ENCODE measurements around the gene ZBTB1.
"Not testable (repeated sequence)": the region's sequence is repeated elsewhere in the genome, so short reads cannot be mapped to it uniquely, and the experiment has no call there.

ZBTB1 gene

DNA sequence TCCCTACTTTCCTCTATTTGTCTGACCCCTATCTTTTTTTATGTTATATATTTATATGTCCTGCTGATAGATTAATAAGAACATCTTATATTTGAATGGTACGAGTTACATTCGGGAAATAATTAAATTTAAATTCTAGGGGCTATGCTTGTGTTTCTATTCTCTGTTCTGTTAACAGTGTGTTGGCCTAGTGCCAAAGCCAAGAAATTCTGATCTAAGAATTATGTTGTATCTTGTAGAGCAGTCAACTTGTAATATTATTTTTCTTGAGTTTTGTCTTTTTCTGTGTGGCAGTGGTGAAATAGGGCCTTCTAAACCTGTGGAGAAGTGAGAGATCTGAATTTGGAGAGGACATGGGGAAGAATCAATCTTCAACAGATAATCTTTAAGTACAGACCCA is 27.0 kb downstream of the ZBTB1 start:
- DNase-seq (ENCODE audit: low read depth), result no peak

DNA sequence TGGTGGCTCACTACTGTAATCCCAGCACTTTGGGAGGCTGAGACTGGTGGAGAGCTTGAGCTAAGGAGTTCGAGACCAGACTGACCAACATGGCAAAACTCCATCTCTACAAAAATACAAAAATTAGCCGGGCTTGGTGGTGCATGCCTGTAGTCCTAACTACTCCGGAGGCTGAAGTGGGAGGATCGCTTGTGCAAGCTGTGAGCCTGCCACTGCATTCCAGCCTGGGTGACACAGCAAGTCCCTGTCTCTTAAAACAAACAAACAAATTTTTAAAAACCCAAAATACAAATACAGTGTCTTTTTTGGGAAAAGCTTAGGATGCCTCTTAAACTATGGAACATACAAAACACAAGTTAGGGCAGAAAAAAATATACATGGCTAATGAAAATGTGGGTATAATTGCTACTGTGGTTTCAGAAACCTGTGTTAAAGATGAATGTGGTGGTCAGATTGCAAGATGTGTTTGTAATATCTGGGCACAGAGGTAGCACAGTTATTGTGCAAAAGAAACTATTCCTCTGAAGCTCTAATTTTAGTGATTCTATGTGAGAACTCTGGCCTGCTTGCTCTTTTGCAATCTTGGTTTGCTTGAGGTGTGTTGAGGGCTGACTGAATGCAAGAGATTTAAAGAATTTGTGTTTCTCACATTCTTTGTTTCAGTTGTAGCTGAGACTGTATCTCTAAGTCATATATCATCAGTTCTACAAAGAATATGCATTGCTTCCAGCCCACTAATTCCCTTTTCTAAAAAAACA is 32.1 kb downstream of the ZBTB1 start:
- DNase-seq (ENCODE audit: low read depth), result no peak

DNA sequence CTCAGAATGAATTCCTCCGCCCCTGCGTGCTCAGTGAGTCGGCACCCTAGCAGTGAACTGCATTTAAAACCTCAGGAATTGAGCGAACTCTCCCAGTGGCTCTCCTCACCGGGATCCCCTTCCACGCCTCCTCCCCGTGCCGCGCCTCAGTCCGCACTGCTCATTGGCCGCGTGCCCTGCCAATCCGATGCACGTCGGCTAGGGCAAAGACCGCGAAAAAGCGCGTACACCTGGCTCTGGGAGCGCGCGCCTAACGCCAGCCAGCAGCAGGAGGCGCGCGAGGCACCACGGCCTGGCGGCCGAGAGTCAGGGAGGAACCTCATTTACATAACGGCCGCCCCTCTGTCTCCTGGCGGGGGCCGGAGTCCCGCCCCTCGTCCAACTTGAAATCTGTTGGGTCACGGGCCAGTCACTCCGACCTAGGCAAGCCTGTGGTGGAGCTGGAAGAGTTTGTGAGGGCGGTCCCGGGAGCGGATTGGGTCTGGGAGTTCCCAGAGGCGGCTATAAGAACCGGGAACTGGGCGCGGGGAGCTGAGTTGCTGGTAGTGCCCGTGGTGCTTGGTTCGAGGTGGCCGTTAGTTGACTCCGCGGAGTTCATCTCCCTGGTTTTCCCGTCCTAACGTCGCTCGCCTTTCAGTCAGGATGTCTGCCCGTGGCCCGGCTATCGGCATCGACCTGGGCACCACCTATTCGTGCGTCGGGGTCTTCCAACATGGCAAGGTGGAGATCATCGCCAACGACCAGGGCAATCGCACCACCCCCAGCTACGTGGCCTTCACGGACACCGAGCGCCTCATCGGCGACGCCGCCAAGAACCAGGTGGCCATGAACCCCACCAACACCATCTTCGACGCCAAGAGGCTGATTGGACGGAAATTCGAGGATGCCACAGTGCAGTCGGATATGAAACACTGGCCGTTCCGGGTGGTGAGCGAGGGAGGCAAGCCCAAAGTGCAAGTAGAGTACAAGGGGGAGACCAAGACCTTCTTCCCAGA is 35.9 kb downstream of the ZBTB1 start, which contains the start of gene HSPA2:
Gene HSPA2, plus strand, starts transcription at position 534 of the 995 bp plus-strand sequence. Its CDS starts 109 bp downstream, at position 643.
- peak; percentile 97 for DNase-seq (ENCODE audit: low read depth)

DNA sequence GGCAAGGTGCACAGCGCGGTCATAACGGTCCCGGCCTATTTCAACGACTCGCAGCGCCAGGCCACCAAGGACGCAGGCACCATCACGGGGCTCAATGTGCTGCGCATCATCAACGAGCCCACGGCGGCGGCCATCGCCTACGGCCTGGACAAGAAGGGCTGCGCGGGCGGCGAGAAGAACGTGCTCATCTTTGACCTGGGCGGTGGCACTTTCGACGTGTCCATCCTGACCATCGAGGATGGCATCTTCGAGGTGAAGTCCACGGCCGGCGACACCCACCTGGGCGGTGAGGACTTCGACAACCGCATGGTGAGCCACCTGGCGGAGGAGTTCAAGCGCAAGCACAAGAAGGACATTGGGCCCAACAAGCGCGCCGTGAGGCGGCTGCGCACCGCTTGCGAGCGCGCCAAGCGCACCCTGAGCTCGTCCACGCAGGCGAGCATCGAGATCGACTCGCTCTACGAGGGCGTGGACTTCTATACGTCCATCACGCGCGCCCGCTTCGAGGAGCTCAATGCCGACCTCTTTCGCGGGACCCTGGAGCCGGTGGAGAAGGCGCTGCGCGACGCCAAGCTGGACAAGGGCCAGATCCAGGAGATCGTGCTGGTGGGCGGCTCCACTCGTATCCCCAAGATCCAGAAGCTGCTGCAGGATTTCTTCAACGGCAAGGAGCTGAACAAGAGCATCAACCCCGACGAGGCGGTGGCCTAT is 36.8 kb downstream of the ZBTB1 start:
- no peak for DNase-seq (ENCODE audit: low read depth)

DNA sequence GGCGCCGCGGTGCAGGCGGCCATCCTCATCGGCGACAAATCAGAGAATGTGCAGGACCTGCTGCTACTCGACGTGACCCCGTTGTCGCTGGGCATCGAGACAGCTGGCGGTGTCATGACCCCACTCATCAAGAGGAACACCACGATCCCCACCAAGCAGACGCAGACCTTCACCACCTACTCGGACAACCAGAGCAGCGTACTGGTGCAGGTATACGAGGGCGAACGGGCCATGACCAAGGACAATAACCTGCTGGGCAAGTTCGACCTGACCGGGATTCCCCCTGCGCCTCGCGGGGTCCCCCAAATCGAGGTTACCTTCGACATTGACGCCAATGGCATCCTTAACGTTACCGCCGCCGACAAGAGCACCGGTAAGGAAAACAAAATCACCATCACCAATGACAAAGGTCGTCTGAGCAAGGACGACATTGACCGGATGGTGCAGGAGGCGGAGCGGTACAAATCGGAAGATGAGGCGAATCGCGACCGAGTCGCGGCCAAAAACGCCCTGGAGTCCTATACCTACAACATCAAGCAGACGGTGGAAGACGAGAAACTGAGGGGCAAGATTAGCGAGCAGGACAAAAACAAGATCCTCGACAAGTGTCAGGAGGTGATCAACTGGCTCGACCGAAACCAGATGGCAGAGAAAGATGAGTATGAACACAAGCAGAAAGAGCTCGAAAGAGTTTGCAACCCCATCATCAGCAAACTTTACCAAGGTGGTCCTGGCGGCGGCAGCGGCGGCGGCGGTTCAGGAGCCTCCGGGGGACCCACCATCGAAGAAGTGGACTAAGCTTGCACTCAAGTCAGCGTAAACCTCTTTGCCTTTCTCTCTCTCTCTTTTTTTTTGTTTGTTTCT is 37.6 kb downstream of the ZBTB1 start:
- DNase-seq (ENCODE audit: low read depth), result no peak

DNA sequence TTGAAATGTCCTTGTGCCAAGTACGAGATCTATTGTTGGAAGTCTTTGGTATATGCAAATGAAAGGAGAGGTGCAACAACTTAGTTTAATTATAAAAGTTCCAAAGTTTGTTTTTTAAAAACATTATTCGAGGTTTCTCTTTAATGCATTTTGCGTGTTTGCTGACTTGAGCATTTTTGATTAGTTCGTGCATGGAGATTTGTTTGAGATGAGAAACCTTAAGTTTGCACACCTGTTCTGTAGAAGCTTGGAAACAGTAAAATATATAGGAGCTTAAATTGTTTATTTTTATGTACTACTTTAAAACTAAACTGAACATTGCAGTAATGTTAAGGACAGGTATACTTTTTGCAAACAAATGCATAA is 38.2 kb downstream of the ZBTB1 start:
- no peak for DNase-seq (ENCODE audit: low read depth)

DNA sequence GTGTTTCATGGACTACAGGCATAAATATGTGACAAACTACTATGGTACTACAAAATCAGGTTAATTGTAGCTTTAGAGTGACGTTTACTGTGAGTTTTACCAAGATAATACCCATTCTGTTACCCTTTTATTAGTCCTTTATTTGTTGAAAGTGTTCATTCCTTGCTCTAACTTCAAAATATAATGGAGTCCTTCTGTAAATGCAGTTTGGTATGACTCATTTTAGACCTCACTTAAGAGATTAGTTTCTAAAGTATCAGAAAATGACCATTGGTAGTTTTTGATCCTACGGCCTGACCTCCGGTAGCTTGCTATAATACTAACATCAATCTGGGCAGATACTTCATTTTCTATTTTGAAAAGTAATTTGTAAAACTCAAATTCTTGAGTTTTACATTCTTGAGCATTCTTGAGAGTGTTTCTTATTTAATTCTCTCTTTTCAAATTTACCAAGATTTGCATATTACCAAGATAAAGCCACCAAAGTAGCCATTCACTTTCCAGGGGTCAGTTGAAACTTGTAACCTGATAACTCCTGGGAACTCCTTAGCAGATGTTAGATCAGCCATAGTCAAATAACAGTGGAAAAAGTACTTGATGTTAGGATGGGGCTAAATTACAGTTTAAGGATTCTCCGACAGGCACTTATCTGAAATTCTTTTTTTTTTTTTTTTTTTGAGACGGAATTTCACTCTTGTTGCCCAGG is 40.2 kb downstream of the ZBTB1 start:
- no peak for DNase-seq (ENCODE audit: low read depth)

DNA sequence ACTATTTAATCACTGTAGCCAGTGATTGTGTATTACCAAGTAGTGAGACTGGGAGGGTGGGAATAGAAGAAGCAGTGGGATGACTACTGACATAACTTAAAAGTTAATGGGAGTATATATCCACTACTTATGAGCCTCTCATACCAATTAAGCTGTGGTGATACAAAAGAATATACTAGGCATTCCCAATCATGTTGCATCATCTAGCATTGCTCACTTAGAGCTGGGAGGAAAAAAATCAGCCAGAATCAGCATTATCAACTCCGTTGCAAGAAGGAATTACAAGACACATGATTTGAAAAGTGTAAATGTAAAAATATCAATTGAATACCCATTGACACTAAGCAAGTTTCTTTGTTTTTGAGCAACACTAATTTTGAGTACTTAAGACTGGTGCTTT is 44.4 kb downstream of the ZBTB1 start:
- no peak for DNase-seq (ENCODE audit: low read depth)

DNA sequence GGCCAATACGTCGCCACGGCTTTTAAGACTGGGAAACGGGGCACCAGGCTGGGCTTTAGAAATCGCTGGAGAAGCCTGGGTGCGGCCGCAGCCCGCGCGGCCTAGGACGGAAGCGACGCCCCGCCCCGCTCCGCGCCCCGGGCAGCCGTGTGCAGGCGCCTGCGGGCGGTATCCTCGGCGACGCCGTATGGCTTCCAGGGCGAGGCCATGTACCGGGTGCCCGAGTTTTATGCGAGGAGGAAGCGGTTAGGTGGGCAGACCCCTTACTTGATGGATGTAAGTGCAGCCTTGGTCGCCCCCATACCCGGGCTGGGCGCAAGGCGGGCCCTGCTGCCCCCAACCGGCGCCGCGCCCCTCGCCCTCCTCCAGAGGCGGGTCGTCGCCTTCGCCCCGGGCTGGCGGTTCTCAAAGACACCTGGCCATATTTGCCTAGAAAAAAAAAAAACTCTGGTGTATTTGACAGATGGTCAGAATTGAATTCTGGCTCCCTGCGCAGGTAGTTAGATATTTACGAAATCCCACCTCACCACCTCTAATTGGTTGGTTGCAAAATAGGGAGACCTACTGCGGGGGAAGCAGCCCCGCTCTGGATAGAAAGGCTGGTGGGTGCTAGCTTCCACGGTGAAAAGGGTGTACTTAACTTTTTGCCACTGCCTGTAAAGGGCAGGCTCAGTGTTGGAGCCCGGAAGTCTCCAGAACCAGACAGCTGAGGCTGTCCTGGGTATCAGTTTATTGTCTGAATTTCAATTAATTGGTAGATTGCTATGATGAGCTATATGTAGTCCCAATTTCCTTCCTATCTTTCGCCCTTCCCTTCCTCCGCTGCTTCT is 45.4 kb downstream of the ZBTB1 start, which contains the start of gene PPP1R36:
Gene PPP1R36, plus strand, starts transcription at position 171 of the 830 bp plus-strand sequence. Its CDS starts 37 bp downstream, at position 208.
- DNase-seq (ENCODE audit: low read depth), result peak; percentile 40

DNA sequence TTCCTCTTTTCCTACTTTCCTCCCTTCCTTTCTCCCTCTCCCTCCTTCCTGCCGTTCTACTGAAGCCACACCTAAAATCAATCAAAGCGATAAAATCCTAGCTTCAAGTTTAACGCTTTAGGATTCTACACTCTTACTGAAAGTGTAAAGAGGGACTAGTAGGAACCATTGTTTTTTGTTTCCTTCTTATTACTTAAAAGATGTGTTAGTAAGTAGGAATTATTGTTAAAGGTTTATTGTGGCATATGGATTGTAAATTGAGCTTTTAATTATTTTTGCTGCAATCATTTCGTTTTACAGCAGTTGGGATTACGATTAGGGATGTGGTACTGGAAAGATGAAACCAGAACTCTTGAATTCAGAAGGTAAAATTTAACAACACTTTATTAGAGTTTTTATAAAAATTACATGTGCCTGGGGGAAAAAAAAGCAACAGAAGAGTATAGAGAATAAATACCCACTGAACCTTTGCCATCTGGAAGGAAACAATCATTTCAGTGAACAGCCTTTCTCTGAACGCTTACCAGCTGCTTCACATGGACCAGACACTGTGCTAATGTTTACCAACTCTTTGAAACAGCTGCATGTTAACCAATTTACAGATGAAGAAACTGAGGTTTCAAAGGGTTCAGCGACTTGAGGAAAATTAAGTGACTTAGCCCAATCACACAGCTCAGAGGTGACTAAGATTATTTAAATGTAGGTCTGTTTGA is 46.2 kb downstream of the ZBTB1 start:
- no peak for DNase-seq (ENCODE audit: low read depth)

DNA sequence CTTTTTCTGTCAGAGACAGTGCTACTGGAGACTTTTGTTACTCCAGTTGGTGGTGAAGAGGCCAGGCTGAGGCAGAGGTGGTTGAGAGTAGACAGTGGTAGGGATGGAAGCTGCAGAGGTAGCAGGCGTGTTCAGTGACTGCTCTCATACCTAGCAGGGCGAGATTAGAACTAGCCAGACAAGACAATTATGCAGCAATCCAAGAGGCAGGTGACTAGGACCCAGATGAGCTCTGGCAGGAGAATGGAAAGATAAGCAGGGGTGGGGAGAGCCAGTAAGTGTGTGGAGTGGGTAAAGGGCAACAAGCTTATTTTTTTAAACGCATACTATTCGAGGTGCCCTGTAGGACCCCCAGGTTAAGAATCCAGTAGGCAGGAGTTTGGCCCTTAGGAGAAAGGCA is 50.0 kb downstream of the ZBTB1 start:
- DNase-seq (ENCODE audit: low read depth), result no peak

DNA sequence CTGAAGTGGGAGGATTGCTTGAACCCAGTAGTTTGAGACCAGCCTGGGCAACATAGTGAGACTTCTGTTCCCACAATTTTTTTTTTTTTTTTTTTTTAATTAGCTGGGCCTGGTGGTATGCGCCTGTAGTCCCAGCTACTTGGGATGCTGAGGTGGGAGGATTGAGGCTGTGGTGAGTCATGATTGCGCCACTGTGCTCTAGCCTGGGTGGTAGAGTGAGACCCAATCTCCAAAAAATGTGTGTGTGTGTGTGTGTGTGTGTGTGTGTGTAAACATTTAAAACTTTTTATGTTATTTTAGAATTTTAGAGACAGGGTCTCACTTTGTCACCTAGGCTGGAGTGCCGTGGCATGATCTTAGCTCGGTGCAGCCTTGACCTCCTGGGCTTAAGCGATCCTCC is 52.0 kb downstream of the ZBTB1 start:
- no peak for DNase-seq (ENCODE audit: low read depth)

DNA sequence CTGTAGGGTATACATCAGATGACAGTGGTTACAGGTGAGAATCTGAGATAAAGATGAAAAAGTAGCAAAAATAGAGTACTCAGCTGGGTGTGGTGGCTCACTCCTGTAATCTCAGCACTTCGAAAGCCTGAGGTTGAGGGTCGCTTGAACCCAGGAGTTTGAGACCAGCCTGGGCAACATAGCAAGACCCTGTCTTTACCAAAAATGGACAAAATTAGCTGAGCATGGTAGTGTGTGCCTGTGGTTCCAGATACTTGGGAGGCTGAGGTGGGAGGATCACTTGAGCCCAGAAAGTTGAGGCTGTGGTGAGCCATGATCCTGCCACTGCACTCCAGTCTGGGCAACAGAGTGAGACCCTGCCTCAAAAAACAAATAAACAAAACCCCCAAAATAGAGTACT is 53.6 kb downstream of the ZBTB1 start:
- not testable (repeated sequence) for DNase-seq (ENCODE audit: low read depth)

DNA sequence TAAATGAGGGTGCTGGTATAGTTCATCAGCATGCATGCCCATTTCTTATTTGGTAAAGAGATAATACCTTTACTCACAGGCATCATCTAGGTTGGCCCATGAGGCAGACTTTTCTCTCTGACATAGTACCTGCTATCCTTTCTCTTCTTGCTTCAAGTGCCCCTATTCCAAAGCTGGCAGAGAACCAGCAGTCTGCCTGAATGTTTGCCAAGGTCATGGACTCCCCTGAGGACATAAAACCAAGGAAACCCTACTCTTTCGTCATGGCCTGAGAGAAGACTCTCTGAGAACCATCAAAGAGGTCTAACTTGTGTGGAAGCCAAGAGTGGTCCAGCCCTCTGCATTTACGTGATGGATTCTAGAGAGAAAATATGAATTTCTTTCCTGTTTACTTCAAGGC is 57.1 kb downstream of the ZBTB1 start:
- DNase-seq (ENCODE audit: low read depth), result no peak

DNA sequence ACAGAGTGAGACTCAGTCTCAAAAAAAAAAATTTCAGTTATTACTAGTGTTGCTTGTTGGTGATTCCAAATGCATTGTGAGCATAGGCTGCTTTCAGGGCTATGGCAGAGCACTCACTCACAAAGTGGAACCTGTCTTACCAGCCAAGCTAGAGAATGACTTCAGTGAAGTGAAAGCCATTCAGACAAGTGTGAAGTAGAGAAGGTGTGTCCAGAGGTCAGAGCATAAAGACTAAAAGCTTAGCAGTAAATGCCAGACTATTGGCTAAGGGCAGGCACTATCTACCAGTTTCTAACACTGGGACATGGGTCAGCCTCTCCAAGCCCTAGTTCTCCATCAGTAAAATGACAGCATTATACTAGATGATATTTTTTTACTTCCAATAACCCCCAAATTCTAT is 57.9 kb downstream of the ZBTB1 start:
- no peak for DNase-seq (ENCODE audit: low read depth)

DNA sequence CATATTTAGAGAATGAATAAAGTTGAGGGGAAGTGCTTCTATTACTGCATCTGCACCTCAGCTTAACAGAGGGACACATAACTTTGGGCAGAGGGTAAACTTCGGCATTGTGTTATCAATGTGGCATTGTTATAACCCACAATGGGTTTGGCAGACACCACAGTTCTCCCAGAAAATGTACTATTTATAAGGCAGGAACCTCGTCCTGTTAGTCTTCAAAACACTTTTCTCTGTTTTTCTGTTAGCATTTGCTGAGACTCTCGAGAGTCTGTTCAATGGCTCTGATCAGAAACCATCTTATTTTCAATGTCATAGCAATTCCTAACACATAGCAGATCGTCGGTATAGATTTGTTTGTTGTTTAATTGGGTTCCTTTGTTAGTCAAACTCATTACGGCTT is 59.1 kb downstream of the ZBTB1 start:
- DNase-seq (ENCODE audit: low read depth), result no peak

DNA sequence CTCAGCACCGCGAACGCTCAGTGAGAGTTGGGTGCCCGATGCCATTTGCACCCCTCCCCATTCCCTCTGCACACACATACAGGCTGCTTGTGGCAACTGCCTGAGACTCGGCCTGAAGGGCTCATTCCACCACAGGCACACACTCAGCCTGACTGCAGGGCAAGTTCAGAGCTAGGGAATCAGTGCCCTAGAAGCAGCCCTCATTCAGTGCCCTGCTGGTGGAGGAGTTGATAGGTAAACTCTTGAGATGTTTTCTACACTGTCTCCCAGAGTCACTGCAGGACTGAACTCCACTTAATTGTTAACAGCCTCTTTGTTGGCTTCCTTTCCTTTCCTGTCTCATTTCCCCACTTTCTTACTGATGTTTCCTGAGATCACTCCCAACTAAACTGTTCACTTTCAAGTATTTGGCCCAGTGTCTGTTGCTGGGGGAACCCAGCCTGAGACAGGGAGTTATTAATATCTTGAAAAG is 62.1 kb downstream of the ZBTB1 start:
- no peak for DNase-seq (ENCODE audit: low read depth)

DNA sequence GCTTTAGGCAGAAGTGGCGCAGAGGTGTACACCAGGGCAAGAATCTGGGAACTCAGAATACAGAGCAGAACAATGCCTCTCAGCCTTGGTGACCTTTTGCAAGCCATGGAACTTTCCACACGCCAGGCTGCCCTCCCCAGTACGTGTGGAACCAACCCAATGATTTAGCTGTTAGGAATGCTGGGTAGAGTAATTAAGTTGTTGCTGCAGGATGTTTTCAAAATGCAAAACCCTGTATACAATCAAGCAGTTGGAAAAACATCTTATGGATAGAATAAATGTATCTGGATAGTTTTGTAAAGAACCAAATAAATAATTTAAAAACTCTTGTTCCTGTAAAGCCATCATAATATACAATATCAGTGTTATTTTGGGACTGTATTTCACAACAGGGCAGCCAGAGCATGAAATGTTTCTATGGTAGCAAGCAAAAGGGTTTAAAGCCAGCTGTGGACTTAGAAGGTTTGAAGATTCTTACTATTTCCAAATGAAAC is 64.6 kb downstream of the ZBTB1 start:
- DNase-seq (ENCODE audit: low read depth), result no peak

DNA sequence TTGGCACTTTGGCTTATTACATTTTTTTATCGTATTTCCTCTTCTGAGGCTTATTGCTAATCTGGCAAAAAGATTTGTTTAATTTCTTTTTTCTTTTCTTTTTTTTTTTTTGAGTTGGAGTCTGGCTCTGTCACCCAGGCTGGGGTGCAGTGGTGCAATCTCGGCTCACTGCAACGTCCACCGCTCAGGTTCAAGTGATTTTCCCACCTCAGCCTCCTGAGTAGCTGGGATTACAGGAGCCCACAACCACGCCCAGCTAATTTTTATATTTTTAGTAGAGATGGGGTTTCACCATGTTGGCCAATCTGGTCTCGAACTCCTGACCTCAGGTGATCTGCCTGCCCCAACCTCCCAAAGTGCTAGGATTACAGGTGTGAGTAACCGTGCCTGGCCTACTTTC is 65.1 kb downstream of the ZBTB1 start:
- DNase-seq (ENCODE audit: low read depth), result not testable (repeated sequence)

Data from activated T-cell treated with anti-CD3 and anti-CD28 coated beads for 48 hours (primary cell).